SK-N-SH (cell line): ENCODE data around the gene SKOR2. TPM values are rescaled to one million over a fixed set of nuclear protein-coding genes. Genes with fewer than 3 reads are reported as not detected.

Source experiments
- CTCF ChIA-PET: fragments of 300-600, 350-600 bp; formaldehyde crosslinking; extraction: SDS; loops from one replicate; lab custom pipeline; 2021; lab: Yijun Ruan, JAX
- POLR2A ChIA-PET: fragments of 350-600 bp; sonication (Branson Sonifier 250); formaldehyde crosslinking; extraction: SDS; loops from one replicate; lab custom pipeline; 2020; ENCODE audit warnings: antibody characterized with exemption, inconsistent platforms; lab: Yijun Ruan, JAX
- DNase-seq: peaks from one replicate; pipeline ENCODE4 v3.0.0; 2012
- H2AFZ ChIP-seq: fragments of 200-600 bp; sonication (generic); 2 replicates; pipeline ENCODE4 v1.8.1; 2016; ENCODE audit warnings: antibody characterized with exemption, mild to moderate bottlenecking, low read depth
- H3F3A ChIP-seq: fragments of 200-600 bp; sonication (generic); replicated peaks from 2 replicates; pipeline ENCODE3; 2016; ENCODE audit warnings: antibody characterized with exemption, mild to moderate bottlenecking; ENCODE audit not compliant: insufficient read depth
- H3K27ac ChIP-seq, 2 experiments: fragments of 200-500 bp in 1 of 2; fragments of 200-600 bp in 1 of 2; sonication (Bioruptor generic) in 1 of 2; sonication (generic), shearing (Covaris generic) in 1 of 2; 2 replicates each; pipeline versions ENCODE4 v1.5.1 to v1.6.1; 2014 to 2016; ENCODE audit warnings: low read depth in 2 of 2, inconsistent platforms in 1 of 2, low read length in 1 of 2, mild to moderate bottlenecking in 1 of 2, mixed read lengths in 1 of 2
- H3K27me3 ChIP-seq: fragments of 200-600 bp; sonication (generic), shearing (Covaris generic); 2 replicates; pipeline ENCODE4 v1.6.1; 2016; ENCODE audit warnings: mixed run types; ENCODE audit not compliant: insufficient read depth
- H3K36me3 ChIP-seq, 2 experiments: fragments of 200-500 bp in 1 of 2; fragments of 200-600 bp in 1 of 2; sonication (Bioruptor generic) in 1 of 2; sonication (generic) in 1 of 2; replicated peaks in 1 of 2; 2 replicates each; pipeline versions ENCODE3 to v1.5.1; 2014 to 2016; ENCODE audit warnings: low read length in 1 of 2, mild to moderate bottlenecking in 1 of 2; ENCODE audit not compliant: insufficient read depth in 2 of 2, control insufficient read depth in 1 of 2
- H3K4me1 ChIP-seq, 2 experiments: fragments of 200-500 bp in 1 of 2; fragments of 200-600 bp in 1 of 2; sonication (Bioruptor generic) in 1 of 2; sonication (generic), shearing (Covaris generic) in 1 of 2; 2 replicates each; pipeline versions ENCODE4 v1.5.1 to v1.6.1; 2014 to 2016; ENCODE audit warnings: low read depth in 1 of 2, low read length in 1 of 2, mixed run types in 1 of 2; ENCODE audit not compliant: insufficient read depth in 2 of 2, control insufficient read depth in 1 of 2
- H3K4me2 ChIP-seq: fragments of 200-600 bp; sonication (generic), shearing (Covaris generic); 2 replicates; pipeline ENCODE4 v1.6.1; 2017; ENCODE audit warnings: mixed run types
- H3K4me3 ChIP-seq, 2 experiments: fragments of 200-500 bp in 1 of 2; fragments of 200-600 bp in 1 of 2; sonication (Bioruptor generic) in 1 of 2; sonication (generic), shearing (Covaris generic) in 1 of 2; 2 replicates each; pipeline versions ENCODE4 v1.5.1 to v1.8.1; 2014 to 2016; ENCODE audit warnings: low read depth in 2 of 2, inconsistent platforms in 1 of 2, low read length in 1 of 2, mild to moderate bottlenecking in 1 of 2, mixed read lengths in 1 of 2, moderate library complexity in 1 of 2
- H3K79me2 ChIP-seq: fragments of 200-600 bp; sonication (generic); 2 replicates; pipeline ENCODE4 v1.8.1; 2017; ENCODE audit warnings: mild to moderate bottlenecking; ENCODE audit not compliant: insufficient read depth
- H3K9ac ChIP-seq: fragments of 200-600 bp; sonication (generic); 2 replicates; pipeline ENCODE4 v1.6.1; 2017; ENCODE audit warnings: mixed run types
- H3K9me2 ChIP-seq: fragments of 200-600 bp; sonication (generic); 2 replicates; pipeline ENCODE4 v1.6.1; 2017; ENCODE audit warnings: mixed run types
- H3K9me3 ChIP-seq: fragments of 200-600 bp; sonication (generic); 2 replicates; pipeline ENCODE4 v1.6.1; 2017; ENCODE audit warnings: mixed run types, mild to moderate bottlenecking, moderate library complexity
- H4K20me1 ChIP-seq: fragments of 200-600 bp; sonication (generic); 2 replicates; pipeline ENCODE4 v1.6.1; 2017; ENCODE audit warnings: mild to moderate bottlenecking, mixed run types; ENCODE audit not compliant: insufficient read depth
- ELF1 ChIP-seq: IDR thresholded peaks from 2 replicates; pipeline ENCODE4 v1.4.0; 2012
- EZH2phosphoT487 ChIP-seq: fragments of 200-600 bp; sonication (generic); IDR thresholded peaks from 2 replicates; pipeline ENCODE4 v1.6.1; 2017; ENCODE audit warnings: low read depth, mixed run types, mild to moderate bottlenecking, antibody characterized with exemption, moderate library complexity, borderline replicate concordance
- FOXJ3 ChIP-seq: sonication (generic); formaldehyde crosslinking; IDR thresholded peaks from 2 replicates; pipeline ENCODE4 v1.5.1; 2020; ENCODE audit warnings: mild to moderate bottlenecking, missing genetic modification reagents
- FOXM1 ChIP-seq: IDR thresholded peaks from 2 replicates; pipeline ENCODE4 v1.4.0; 2012; ENCODE audit warnings: low read depth, mild to moderate bottlenecking
- GATA2 ChIP-seq: sonication (generic); formaldehyde crosslinking; IDR thresholded peaks from 2 replicates; pipeline ENCODE4 v1.5.0; 2020; ENCODE audit warnings: mild to moderate bottlenecking, missing genetic modification reagents
- JUND ChIP-seq: IDR thresholded peaks from 2 replicates; pipeline ENCODE4 v1.4.0; 2012
- MXI1 ChIP-seq: IDR thresholded peaks from 2 replicates; pipeline ENCODE4 v1.6.1; 2012; ENCODE audit warnings: mild to moderate bottlenecking, low read depth, low read length, improper control_type of control experiment
- NFIC ChIP-seq: IDR thresholded peaks from 2 replicates; pipeline ENCODE4 v1.4.0; 2012; ENCODE audit warnings: borderline replicate concordance
- NRF1 ChIP-seq: IDR thresholded peaks from 2 replicates; pipeline ENCODE4 v1.6.1; 2012; ENCODE audit warnings: low read depth, mild to moderate bottlenecking, low read length
- SMC3 ChIP-seq: IDR thresholded peaks from 2 replicates; pipeline ENCODE4 v1.6.1; 2012; ENCODE audit warnings: low read depth, low read length, improper control_type of control experiment
- USF2 ChIP-seq: fragments of 150-350 bp; IDR thresholded peaks from 2 replicates; pipeline ENCODE4 v1.6.1; 2017; ENCODE audit warnings: antibody characterized with exemption, low read length, low read depth, borderline replicate concordance
- ZBTB33 ChIP-seq: IDR thresholded peaks from 2 replicates; pipeline ENCODE4 v1.4.0; 2012; ENCODE audit warnings: low read depth, borderline replicate concordance
- WGBS: methylation state at CpG from one replicate; pipeline ENCODE4 v1.1.6; 2017; ENCODE audit warnings: low lambda C conversion rate; 5-methylcytosine and 5-hydroxymethylcytosine counted together
- polyA plus RNA-seq, 3 experiments: library from polyadenylated mRNA; depleted of rRNA; stranded (reverse); fragments of >200 nt; gene quantifications; 2 replicates each; pipeline ENCODE4 v1.2.3, GENCODE V29; 2012
- TF ChIP-seq, protein P1 (sequence below): fragments of 200-600 bp; sonication (generic); IDR thresholded peaks from 2 replicates; pipeline ENCODE4 v1.6.1; 2017; ENCODE audit warnings: antibody characterized with exemption, mild to moderate bottlenecking, moderate library complexity
- TF ChIP-seq, protein P2 (sequence below): IDR thresholded peaks from 2 replicates; pipeline ENCODE4 v1.4.0; 2012; ENCODE audit warnings: low read depth, borderline replicate concordance
- TF ChIP-seq, protein P3 (sequence below): IDR thresholded peaks from 2 replicates; pipeline ENCODE4 v1.6.1; 2012; ENCODE audit warnings: mild to moderate bottlenecking, low read depth, low read length, moderate library complexity

SKOR2 gene
- polyA plus RNA-seq, 1 of the 3 experiments (the other 2 are of a cell fraction) = not detected

GRCh38 chr18:47250391-47251046 lies 941 bp downstream of the SKOR2 start:
- no peak overlapping the region for H3K27ac ChIP-seq
- 0 out of 2 replicates have a peak, but pooled peaks cover 3% of the 10 kb centered on the region for H3K9me3 ChIP-seq
- H3K4me3 ChIP-seq = no peak overlapping the region
- POLR2A ChIA-PET = no interaction called here
- no peak overlapping the region for H3K4me2 ChIP-seq
- peaks cover 0 to 7% of the 10 kb centered on the region in 2 experiments; a peak in 1 of 4 replicates for H3K4me1 ChIP-seq
- DNase-seq = peak; percentile 49
- no peaks in the 10 kb centered on the region for H4K20me1 ChIP-seq
- no peaks in the 10 kb centered on the region for H3K36me3 ChIP-seq
- H2AFZ ChIP-seq = no peak overlapping the region
- H3K27me3 ChIP-seq = peaks cover 69% of the 10 kb centered on the region
- no peaks in the 10 kb centered on the region for H3K9me2 ChIP-seq
- CTCF ChIA-PET = interaction anchor here (1.3 to 9.6 kb wide), 8 partner anchors 9 to 505 kb away, joined by 3 to 135 read pairs (median 10); no protein-coding TSS in a partner anchor
- no peaks in the 10 kb centered on the region for H3F3A ChIP-seq
- TF ChIP-seq USF2 = no peak
- TF ChIP-seq NRF1 = no peak
- TF ChIP-seq JUND = no peak
- no peak for TF ChIP-seq FOXJ3 (CRISPR knock-in tag)
- TF ChIP-seq MXI1 = no peak
- TF ChIP-seq, protein P1, sequence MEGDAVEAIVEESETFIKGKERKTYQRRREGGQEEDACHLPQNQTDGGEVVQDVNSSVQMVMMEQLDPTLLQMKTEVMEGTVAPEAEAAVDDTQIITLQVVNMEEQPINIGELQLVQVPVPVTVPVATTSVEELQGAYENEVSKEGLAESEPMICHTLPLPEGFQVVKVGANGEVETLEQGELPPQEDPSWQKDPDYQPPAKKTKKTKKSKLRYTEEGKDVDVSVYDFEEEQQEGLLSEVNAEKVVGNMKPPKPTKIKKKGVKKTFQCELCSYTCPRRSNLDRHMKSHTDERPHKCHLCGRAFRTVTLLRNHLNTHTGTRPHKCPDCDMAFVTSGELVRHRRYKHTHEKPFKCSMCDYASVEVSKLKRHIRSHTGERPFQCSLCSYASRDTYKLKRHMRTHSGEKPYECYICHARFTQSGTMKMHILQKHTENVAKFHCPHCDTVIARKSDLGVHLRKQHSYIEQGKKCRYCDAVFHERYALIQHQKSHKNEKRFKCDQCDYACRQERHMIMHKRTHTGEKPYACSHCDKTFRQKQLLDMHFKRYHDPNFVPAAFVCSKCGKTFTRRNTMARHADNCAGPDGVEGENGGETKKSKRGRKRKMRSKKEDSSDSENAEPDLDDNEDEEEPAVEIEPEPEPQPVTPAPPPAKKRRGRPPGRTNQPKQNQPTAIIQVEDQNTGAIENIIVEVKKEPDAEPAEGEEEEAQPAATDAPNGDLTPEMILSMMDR = no peak
- no peak for TF ChIP-seq NFIC
- TF ChIP-seq, protein P2, sequence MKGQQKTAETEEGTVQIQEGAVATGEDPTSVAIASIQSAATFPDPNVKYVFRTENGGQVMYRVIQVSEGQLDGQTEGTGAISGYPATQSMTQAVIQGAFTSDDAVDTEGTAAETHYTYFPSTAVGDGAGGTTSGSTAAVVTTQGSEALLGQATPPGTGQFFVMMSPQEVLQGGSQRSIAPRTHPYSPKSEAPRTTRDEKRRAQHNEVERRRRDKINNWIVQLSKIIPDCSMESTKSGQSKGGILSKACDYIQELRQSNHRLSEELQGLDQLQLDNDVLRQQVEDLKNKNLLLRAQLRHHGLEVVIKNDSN = no peak
- no peak for TF ChIP-seq ELF1
- no peak for TF ChIP-seq SMC3
- TF ChIP-seq, all 33 proteins: peak for 0
- WGBS = 11% methylated on average over 26 of the region's 26 CpGs
- Histone ChIP-seq H3K79me2 (no peaks in the 10 kb centered on the region), H3K9ac (no peak overlapping the region)

- H3K27ac ChIP-seq = no peak overlapping the region
- ChIA-PET CTCF (interaction anchor here (1.0 to 9.6 kb wide), 7 partner anchors 12 to 506 kb away, joined by 3 to 135 read pairs (median 16); no protein-coding TSS in a partner anchor), POLR2A (no interaction called here)
Observed at GRCh38 chr18:47249314-47249981, 2.0 kb downstream of the SKOR2 start.

More at GRCh38 chr18:47249314-47249981, 2.0 kb downstream of the SKOR2 start:
- Histone ChIP-seq H3K4me2 (no peak overlapping the region), H3K9me2 (no peaks in the 10 kb centered on the region), H3K36me3 (no peaks in the 10 kb centered on the region), H3K9me3 (0 out of 2 replicates have a peak, but pooled peaks cover 3% of the 10 kb centered on the region), H3K27me3 (peaks cover 73% of the 10 kb centered on the region), H4K20me1 (no peaks in the 10 kb centered on the region), H3K4me3 (no peak overlapping the region), H3K9ac (no peak overlapping the region), H2AFZ (no peak overlapping the region), H3F3A (no peaks in the 10 kb centered on the region), H3K79me2 (no peaks in the 10 kb centered on the region), H3K4me1 (peaks cover 0 to 7% of the 10 kb centered on the region in 2 experiments; a peak in 1 of 4 replicates)
- DNase-seq = no peak
- WGBS = 3% methylated on average over 7 of the region's 7 CpGs
- TF ChIP-seq ZBTB33 (no peak), EZH2phosphoT487 (no peak), NFIC (no peak), FOXM1 (no peak), GATA2 (CRISPR knock-in tag) (no peak)
- TF ChIP-seq, protein P3, sequence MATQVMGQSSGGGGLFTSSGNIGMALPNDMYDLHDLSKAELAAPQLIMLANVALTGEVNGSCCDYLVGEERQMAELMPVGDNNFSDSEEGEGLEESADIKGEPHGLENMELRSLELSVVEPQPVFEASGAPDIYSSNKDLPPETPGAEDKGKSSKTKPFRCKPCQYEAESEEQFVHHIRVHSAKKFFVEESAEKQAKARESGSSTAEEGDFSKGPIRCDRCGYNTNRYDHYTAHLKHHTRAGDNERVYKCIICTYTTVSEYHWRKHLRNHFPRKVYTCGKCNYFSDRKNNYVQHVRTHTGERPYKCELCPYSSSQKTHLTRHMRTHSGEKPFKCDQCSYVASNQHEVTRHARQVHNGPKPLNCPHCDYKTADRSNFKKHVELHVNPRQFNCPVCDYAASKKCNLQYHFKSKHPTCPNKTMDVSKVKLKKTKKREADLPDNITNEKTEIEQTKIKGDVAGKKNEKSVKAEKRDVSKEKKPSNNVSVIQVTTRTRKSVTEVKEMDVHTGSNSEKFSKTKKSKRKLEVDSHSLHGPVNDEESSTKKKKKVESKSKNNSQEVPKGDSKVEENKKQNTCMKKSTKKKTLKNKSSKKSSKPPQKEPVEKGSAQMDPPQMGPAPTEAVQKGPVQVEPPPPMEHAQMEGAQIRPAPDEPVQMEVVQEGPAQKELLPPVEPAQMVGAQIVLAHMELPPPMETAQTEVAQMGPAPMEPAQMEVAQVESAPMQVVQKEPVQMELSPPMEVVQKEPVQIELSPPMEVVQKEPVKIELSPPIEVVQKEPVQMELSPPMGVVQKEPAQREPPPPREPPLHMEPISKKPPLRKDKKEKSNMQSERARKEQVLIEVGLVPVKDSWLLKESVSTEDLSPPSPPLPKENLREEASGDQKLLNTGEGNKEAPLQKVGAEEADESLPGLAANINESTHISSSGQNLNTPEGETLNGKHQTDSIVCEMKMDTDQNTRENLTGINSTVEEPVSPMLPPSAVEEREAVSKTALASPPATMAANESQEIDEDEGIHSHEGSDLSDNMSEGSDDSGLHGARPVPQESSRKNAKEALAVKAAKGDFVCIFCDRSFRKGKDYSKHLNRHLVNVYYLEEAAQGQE = no peak
- TF ChIP-seq, protein P2 = no peak
